ENCODE data around the gene FNTB.

Gene FNTB, protein sequence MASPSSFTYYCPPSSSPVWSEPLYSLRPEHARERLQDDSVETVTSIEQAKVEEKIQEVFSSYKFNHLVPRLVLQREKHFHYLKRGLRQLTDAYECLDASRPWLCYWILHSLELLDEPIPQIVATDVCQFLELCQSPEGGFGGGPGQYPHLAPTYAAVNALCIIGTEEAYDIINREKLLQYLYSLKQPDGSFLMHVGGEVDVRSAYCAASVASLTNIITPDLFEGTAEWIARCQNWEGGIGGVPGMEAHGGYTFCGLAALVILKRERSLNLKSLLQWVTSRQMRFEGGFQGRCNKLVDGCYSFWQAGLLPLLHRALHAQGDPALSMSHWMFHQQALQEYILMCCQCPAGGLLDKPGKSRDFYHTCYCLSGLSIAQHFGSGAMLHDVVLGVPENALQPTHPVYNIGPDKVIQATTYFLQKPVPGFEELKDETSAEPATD

DNA sequence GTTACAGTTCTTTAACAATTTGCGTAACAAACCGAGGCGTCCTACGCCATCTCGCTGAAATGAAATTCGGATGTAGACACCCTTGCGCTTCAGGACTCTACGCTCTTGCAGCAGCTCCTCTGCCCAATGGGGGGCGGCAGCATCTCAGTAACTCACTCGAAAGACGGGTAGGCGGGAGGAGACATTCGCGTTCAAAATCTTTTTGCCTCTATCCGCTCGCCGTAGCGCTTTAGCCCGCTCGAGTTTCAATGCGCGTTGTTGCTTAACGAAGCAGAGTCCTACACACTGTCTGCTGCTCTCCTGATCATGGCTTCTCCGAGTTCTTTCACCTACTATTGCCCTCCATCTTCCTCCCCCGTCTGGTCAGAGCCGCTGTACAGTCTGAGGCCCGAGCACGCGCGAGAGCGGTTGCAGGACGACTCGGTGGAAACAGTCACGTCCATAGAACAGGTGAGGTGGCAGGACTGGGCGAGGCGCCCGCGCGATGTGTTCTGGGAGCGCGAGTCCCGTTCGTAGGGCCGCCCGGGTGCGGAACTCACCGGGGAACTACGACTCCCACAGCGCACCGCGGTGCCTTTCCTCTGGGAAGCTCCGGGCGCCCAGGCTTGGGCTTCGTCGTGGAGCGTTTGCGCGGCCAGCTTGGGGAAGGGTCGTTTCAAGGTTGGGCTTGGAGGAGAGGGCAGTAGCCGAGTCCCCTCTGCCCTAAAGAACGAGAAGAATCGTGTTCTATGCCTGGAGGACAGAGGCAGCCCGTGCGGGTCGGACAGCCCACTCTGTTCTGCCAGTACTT is at the start of gene FNTB:
Gene FNTB (plus strand): TSS at position 248 of the 790 bp plus-strand sequence. CDS start 59 bp downstream, at position 307.
- DNase-seq (ENCODE audit: low read depth in 2 of 2, low spot score in 1 of 2): peak; percentile 81 to 83

DNA sequence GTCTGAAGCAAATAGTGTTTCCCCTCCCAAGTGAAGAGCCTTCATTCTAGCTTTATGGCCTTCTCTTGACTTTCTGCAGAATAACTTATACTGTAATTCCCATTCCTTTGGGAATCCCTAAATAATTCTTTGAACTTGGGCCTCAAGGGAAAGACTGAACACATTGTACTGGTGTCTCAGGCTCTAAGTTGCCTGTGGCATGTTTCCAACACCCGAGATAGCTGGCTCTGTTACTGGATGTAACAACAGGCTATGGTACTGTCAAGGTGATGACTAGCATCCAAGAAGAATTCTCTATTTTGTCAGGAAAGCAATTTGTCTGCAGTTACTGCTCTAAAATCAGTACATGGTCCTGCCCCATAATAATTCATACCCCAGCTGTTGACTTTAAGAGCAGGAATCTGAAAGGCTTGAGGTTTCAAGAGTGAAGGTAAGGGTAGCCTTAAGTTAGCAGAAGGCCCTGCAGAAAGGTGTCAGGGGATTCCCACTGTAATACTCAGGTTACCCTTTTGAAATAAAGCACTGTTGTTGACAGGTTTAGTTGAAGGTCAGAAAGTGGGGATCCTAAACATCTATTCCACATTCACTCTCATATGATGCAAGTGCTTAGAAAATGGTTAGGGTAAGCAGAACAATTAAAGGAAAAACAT is 49.4 kb upstream of the FNTB start:
- no peak for DNase-seq (ENCODE audit: low read depth in 2 of 2, low spot score in 1 of 2)

DNA sequence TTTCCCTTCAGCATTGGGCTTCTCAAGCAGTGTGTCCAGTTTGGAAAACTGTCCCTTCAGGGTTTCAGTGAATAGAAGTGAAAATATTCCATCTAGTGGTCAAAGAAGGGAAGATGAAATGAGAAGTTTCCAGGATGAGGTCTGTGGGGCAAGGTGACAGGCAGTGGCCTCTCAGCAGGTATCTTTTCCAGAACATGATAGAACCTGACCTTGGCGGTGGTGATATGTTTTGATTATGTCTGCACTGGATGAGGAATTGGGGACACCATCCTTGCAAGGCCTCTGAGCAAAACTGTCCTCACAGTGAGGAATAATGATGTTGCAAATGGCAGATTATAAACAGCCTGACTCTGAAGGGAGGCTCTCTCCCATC is 48.9 kb upstream of the FNTB start:
- no peak for DNase-seq (ENCODE audit: low read depth in 2 of 2, low spot score in 1 of 2)

DNA sequence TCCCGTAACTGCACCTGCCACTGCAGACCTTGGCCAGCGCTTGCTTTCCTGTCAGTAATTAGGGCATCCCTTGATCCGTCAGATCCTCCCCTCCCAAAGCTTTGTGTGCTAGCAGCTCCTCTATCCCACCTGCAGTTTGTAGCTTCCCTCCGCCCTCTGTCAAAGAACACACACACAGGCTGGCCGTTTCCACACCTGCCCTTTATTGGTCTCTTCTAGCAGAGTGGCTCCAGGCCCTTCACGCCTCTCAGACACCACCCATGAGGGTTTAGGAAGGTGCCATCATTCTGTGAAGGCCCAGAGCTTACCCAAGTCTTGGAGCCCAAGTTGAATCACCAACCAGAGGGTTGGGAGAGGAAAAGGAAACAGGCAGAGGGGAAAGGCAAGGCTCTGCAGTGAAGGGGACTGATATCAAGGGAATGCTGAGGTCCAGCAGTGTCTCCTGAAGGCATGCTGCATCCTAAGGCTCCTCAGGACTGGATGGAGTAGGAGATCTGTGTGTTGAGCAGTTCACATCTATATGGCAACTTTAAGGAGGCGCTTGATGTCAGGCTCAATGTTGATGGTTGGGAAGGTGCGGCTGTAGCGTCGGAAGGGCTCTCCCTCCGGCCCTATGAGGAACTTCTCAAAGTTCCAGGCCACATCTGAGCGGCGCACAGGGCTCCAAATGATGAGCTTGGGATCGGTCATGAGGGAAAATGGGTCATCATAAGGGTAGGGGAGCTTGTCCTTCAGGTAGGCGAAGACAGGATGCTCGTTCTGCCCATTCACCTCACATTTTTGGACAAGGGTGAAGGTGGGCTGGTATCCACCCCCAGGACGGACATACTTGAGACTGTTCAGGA is 47.5 kb upstream of the FNTB start:
- DNase-seq (ENCODE audit: low read depth in 2 of 2, low spot score in 1 of 2): no peak

DNA sequence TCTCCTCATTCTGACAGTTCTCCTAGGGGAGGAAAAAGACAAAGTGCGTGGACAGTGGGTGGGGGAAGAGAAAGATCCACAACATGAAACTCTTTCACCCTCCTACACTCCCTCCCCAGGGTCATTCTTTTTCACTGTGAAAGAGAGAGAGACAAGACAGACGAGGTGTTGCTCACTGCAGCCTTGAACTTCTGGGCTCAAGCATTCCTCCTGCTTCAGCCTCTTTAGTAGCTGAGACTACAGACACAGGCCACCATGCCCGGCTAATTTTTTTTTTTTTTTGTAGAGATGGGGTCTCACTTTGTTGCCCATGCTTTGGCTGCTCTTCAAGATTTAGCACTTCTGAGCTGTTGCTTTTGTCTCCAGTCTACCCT is 46.9 kb upstream of the FNTB start:
- DNase-seq (ENCODE audit: low read depth in 2 of 2, low spot score in 1 of 2): no peak

DNA sequence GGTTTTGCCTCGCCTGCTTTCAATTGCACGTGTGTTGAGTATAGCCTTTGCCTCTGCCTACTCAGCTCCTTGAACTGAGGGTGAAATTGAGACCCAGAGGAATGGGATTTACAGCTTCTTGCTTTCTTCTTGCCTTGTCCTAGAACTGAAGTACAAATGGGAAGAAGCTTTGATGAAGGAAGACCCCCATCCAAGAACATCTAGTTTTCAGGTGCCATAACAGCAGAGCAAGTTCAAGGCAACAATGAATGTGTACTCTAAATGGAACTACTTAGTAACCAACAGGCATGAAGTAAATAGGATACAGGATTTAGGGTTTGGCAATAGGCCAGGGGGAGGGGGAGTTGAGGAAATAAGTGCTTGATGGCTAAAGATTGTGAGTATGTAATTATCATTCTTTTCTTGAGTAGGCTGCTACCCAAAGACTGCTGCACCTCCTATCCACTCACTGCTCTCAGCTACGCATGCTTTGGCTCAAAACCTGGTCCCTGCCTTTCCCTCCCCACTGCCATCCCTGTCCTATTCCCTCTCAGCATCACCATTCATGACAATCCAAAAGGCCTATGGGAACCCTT is 46.3 kb upstream of the FNTB start:
- no peak for DNase-seq (ENCODE audit: low read depth in 2 of 2, low spot score in 1 of 2)

DNA sequence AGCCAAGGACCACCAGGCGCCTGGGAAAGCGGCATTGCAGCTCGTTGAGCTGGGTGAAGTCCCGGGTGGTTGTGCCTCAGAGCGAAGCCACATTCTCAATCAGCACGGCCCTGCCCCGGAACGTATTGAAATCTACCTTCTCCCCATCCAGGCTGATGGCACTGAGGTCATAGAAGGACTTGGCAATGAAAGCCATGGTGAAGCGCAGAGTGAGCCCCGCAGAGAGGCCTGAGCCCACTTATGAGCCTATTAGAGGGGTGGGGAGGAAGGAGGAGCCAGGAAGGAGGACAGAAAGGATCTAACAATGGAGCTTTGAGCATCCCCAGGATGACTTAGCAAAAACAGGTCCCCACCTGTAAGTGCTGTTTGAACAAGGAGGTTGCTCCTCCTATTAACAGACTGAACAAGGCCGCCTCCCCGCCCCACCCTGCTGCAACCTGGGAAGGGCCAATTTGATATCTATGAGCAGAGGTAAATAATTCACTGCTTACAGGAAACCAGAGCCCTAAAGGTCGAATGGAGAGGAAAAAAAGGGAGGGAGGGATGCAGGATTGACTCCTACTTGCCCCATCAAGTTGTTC is 44.1 kb upstream of the FNTB start, which contains the start of gene GPX2:
Gene GPX2 (minus strand): TSS at position 215 of the 581 bp plus-strand sequence. CDS start 19 bp downstream, at position 196.
- DNase-seq (ENCODE audit: low read depth in 2 of 2, low spot score in 1 of 2): no peak

DNA sequence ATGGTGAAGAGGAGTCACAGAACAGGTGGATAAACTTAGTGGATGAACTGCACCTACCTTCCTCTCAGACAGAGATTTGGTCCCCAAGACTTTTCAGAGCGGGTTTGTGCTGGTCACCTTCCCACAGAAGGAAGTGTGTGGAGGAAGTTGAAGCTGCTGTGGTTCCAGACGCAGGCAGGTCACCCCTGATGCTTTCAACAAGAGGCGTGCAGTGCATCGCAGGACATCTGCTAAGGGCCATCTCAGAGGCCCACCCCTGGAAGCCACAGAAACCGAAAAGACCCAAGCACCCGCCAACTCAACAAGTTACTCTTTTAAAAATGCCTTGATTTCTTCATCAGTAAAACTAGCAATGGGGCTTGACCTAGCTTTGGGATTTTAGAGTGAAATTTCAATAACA is 43.1 kb upstream of the FNTB start:
- DNase-seq (ENCODE audit: low read depth in 2 of 2, low spot score in 1 of 2): no peak

DNA sequence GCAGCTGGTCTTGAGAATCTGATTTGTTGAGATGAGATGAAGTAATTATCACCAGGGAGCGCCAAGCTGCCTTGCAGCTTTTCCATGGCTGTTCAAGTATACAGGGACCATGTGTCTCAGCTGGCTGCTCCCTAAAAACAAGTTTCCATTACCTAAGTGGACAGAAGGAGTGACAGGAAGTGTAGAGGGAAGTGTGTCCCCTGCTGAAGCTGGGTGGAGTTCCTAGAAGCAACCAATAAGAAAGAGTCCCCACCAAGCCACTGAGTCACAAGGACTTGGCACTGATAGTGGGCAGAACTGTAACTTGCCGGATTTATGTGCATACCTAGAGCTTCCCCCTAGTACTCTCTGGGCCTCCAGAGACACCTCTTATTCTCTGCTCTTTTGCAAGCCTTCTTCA is 42.7 kb upstream of the FNTB start:
- no peak for DNase-seq (ENCODE audit: low read depth in 2 of 2, low spot score in 1 of 2)

DNA sequence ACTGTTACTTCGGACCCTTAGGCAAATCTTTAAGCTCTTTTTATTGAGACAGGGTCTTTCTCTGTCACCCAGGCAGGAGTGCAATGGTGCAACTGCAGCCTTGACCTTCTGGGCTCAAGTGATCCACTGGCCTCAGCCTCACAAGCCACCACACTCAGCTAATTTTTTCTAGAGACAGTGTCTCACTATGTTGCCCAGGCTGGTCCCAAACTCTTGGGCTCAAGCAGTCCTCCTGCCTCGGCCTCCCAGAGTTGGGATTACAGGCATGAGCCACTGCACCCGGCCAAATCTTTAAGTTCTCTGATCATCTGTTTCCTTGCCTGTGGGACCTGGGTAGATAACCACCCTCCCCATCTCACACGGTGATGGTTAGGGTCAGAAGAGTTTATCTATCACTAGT is 41.8 kb upstream of the FNTB start:
- no peak for DNase-seq (ENCODE audit: low read depth in 2 of 2, low spot score in 1 of 2)

DNA sequence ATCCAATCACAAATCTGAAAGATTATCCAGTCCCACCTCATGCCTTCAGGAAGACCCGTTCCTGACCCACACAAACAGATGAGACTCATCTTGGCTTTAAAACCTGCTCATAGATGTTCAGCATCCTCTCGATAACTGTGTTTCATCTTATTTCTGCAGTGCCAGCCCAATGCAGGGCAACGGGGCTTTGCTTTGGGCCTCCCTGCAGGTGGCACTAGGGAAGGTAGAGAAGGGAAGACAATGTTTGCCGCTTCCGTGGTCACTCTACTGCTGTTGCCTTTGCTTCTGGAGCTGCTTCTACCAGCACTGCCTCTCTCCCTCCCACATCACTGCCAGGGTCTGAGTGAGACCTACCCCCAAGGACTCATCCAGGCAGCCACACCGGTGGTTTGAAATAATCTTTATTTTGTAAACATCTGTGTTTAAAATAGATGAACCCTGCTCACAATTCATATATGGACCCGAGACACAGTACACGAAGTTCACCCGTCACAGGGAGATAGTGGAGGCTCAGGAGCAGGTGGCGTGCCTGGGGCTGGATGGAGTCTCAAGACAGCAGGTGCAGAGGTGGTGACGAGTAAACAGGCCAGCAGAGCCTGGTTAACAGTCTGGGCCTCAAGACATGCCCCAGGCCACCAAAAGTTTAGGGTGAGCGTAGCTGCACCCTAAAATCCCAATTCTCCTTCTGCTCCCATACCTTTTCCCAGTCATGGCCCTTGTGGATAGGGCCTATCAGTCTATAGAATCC is 41.1 kb upstream of the FNTB start:
- DNase-seq (ENCODE audit: low read depth in 2 of 2, low spot score in 1 of 2): no peak

DNA sequence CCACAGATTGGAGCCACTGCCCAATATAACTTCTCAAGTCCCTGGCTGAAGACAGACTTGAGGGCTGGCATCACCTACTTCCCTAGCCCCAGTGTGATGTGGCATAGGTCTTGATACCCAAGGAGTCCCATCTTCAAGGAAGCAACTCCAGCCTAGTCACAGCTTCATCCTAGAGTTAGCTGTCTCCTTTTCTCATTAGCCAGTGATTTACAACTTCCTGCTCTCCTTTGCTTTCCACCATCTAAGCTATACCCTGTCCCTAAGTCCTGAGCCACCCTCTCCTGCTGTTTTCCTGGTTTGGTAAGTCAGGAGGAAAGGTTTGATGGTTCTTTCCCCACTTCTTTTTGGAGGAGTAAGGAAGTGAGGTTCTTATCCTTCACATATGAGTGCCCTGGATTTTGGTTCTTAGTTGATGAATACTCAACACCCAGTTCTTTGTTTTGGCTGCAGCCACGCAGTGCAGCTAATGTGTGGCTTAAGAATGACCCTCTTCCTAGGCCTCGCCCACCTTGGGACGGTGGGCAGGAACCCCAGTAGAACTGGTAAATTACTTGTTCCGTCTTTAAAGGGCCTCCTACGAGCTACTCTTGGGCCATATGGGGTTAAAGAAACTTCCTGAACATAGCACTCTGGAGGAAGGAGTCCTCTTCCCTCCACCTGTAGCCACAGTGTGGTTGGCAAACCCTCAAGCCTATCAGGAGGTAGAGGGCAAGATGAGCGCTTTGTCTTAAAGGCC is 40.2 kb upstream of the FNTB start:
- no peak for DNase-seq (ENCODE audit: low read depth in 2 of 2, low spot score in 1 of 2)

DNA sequence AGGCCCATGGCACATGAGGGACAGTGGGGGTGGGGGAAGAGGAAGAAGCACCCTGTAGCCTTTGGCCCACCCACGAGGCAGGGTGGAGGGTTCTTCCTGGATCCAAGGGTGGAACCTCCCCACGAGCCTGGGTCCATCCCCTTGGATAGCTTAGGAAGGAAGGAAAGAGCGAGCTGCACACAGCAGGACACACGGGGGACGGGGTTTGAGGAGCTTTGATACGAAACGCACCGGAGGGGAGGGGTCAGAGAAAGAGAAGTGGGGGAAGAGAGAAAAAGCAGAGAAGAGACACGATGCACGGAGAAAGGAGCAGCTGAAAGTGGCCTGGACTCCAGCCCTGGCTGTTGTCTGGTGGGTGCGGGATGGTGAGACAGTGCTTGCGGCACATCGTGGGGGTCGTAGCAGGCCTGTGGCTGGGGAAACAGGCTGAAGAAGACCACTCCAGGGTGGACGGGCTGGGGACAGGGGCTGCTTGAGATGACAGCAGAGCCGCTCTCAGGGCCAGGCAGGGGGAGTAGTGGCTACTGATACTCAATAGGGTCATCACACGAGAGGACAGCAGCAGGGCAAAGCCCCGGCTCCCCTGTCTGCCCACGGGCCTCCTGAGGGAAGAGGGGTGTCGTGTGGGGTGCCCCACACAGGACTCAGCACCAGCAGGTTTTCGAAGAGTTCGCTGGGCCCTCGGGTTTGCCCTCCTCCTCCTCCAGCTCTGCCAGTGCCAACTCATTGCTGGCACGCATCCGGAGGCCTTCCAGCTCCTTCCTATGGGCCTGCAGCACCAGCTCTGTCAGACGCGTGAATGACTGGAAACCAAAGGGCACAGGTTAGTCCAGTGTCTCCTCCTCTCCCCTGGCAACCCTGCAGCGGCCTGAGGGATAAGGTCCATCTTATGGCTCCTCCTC is 38.7 kb upstream of the FNTB start:
- no peak for DNase-seq (ENCODE audit: low read depth in 2 of 2, low spot score in 1 of 2)

DNA sequence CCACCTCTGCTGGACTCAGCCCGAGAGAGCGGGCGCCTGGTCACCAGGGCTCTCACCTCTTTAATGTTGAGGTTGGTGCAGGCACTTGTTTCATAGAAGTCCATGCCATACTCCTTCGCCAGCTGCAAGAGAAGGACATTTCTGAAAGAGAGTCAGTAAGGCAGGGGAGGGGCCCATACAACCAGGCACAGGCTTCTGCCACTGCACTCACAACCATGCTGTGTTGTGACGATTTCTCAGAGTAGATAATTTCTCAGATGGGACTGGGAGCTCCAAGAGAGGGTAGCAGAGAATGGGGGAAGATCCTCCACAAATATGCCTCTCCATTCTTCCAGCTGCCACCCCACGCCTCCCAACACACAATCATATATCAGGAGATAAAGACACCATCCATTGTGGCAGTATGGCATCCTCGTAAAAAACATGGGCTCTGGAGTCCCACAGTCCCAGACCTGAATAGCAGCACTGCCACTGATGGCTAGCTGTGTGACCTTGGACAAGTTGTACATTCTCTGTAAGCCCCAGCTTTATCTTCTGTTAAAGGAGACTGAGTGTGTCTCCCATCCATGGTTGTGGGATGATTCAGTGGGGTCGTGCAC is 38.0 kb upstream of the FNTB start:
- DNase-seq (ENCODE audit: low read depth in 2 of 2, low spot score in 1 of 2): no peak

DNA sequence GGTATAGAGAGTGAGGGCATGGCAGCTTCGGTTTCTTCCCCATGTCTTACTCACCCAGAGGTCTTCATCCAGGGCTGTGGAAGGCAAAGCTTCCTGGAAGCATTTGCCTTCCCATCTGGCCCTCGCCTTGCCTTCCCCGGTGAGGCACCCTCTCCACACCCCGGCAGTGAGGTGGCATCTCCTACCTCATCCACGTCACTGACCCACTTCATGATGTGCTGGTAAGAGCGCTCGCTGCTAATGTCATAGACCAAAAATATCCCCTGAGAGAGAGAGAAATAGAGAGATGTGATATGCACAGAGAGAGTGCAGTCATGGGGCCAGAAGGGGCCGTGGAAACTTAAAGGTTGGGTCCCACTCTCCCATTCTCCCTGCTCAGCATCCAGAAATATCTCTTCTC is 35.8 kb upstream of the FNTB start:
- no peak for DNase-seq (ENCODE audit: low read depth in 2 of 2, low spot score in 1 of 2)

DNA sequence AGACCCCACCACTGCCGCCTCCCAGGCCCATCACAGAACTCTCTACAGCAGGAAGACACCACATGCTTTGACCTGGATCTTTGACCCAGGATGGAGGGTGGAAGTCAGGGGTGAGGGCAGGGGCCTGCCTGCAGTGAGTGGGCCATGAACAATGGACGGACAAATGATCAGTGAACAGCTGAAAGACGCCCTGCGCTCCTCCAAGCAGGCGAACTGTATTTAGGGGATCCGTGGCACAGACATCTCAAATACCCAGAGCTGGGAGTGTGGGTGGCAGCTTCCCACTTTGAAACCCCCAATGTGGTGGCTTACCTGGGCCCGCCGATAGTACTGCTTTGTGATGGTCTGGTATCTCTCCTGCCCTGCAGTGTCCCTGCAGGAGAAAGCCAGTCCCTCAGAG is 35.4 kb upstream of the FNTB start:
- no peak for DNase-seq (ENCODE audit: low read depth in 2 of 2, low spot score in 1 of 2)

DNA sequence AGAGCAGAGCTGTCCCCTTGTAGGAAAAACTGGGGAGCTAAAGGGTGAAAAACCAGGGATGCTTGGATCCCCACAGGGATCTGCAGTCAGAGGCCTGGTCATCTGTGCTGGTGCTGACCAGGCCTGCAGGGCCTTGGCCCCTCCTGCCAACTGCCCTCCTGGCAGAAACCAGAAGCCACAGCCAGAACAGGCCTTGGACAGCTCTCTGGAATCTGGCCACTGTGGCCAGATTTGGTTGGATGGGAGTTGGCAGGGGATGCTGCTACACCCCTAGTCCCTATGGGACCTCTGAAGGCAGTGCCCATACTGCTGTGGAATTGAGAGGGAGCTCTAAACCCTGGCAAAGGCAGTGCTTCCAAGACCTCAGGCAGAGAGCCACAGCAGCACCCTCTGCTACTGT is 35.0 kb upstream of the FNTB start:
- no peak for DNase-seq (ENCODE audit: low read depth in 2 of 2, low spot score in 1 of 2)

Data from stimulated activated CD8-positive, alpha-beta memory T cell treated with anti-CD3 and anti-CD28 coated beads, Interleukin-4, amount 100 ng/mL, for 4 hours (primary cell).